HG03571 (cell line): ENCODE measurements around the gene SLC44A1.

Experiments used
- ATAC-seq: cut with Tn5 transposase; IDR thresholded peaks from one replicate; pipeline ENCODE4 v1.9.1; 2021; ENCODE audit not compliant: unreplicated experiment

Gene SLC44A1

GRCh38 chr9:105297442-105298075 lies 53.1 kb downstream of the SLC44A1 start:
- no peak for ATAC-seq

- ATAC-seq: no peak
These were observed 54.9 kb downstream of the SLC44A1 start for GRCh38 chr9:105299190-105299854.

- no peak for ATAC-seq
These were observed 58.3 kb downstream of the SLC44A1 start for GRCh38 chr9:105302728-105303127.

- ATAC-seq: no peak
These were observed 61.4 kb downstream of the SLC44A1 start for GRCh38 chr9:105305856-105306255.

GRCh38 chr9:105306351-105307140 lies 62.1 kb downstream of the SLC44A1 start:
- ATAC-seq: no peak

- ATAC-seq: no peak
These were observed 63.2 kb downstream of the SLC44A1 start for GRCh38 chr9:105307591-105308130.

GRCh38 chr9:105308461-105309341 lies 64.2 kb downstream of the SLC44A1 start:
- ATAC-seq: no peak

- ATAC-seq: no peak
These were observed 65.1 kb downstream of the SLC44A1 start for GRCh38 chr9:105309531-105309931.

- no peak for ATAC-seq
These were observed 66.9 kb downstream of the SLC44A1 start for GRCh38 chr9:105311306-105311705.

GRCh38 chr9:105313238-105313637 lies 68.8 kb downstream of the SLC44A1 start:
- no peak for ATAC-seq

- no peak for ATAC-seq
These were observed 72.3 kb downstream of the SLC44A1 start for GRCh38 chr9:105316703-105317102.

- ATAC-seq: no peak
These were observed 74.3 kb downstream of the SLC44A1 start for GRCh38 chr9:105318729-105319191.

- ATAC-seq: no peak
These were observed 74.9 kb downstream of the SLC44A1 start for GRCh38 chr9:105319202-105319813.

- ATAC-seq: peak; percentile 64
These were observed 76.1 kb downstream of the SLC44A1 start for GRCh38 chr9:105320568-105320967.

- ATAC-seq: no peak
These were observed 83.8 kb downstream of the SLC44A1 start for GRCh38 chr9:105328296-105328695.

- no peak for ATAC-seq
These were observed 84.6 kb downstream of the SLC44A1 start for GRCh38 chr9:105328872-105329718.

- ATAC-seq: no peak
These were observed 85.2 kb downstream of the SLC44A1 start for GRCh38 chr9:105329719-105330062.

GRCh38 chr9:105330201-105330600 lies 85.8 kb downstream of the SLC44A1 start:
- ATAC-seq: no peak

- ATAC-seq: peak; percentile 68
These were observed 86.3 kb downstream of the SLC44A1 start for GRCh38 chr9:105330755-105331154.
